HG02610 (cell line): Measurements from ENCODE around the gene RIPOR2.

Source experiments
- ATAC-seq: cut with Tn5 transposase; IDR thresholded peaks from one replicate; pipeline ENCODE4 v1.9.1; 2021; ENCODE audit warnings: mild to moderate bottlenecking, moderate library complexity; ENCODE audit not compliant: unreplicated experiment

RIPOR2 gene

GRCh38 chr6:24935366-24936152 is at the start of gene RIPOR2:
RIPOR2 (minus strand) TSS chr6:24935960; CDS start chr6:24935898, 62 bp downstream.
- ATAC-seq: peak; percentile 34

- ATAC-seq: no peak
These were observed 49.6 kb upstream of the RIPOR2 start for GRCh38 chr6:24985323-24985722.

- no peak for ATAC-seq
These were observed 46.5 kb upstream of the RIPOR2 start for GRCh38 chr6:24982231-24982630.

GRCh38 chr6:24981386-24981760 is 45.6 kb upstream of the RIPOR2 start:
- no peak for ATAC-seq

GRCh38 chr6:24980507-24981385 is 45.0 kb upstream of the RIPOR2 start:
- ATAC-seq: no peak

- ATAC-seq: no peak
These were observed 43.4 kb upstream of the RIPOR2 start for GRCh38 chr6:24979176-24979575.

- peak; percentile 94 for ATAC-seq
These were observed 38.7 kb upstream of the RIPOR2 start for GRCh38 chr6:24974182-24975171.

- no peak for ATAC-seq
These were observed 36.7 kb upstream of the RIPOR2 start for GRCh38 chr6:24972311-24972958.

GRCh38 chr6:24971067-24971466 is 35.3 kb upstream of the RIPOR2 start:
- ATAC-seq: no peak

GRCh38 chr6:24969343-24969860 is 33.6 kb upstream of the RIPOR2 start:
- no peak for ATAC-seq

- ATAC-seq: no peak
These were observed 33.0 kb upstream of the RIPOR2 start for GRCh38 chr6:24968783-24969182.

- no peak for ATAC-seq
These were observed 31.5 kb upstream of the RIPOR2 start for GRCh38 chr6:24967211-24967610.

- ATAC-seq: no peak
These were observed 30.6 kb upstream of the RIPOR2 start for GRCh38 chr6:24966381-24966780.

- ATAC-seq: no peak
These were observed 28.3 kb upstream of the RIPOR2 start for GRCh38 chr6:24963887-24964570.

GRCh38 chr6:24963339-24963738 is 27.6 kb upstream of the RIPOR2 start:
- no peak for ATAC-seq

- ATAC-seq: no peak
These were observed 26.1 kb upstream of the RIPOR2 start for GRCh38 chr6:24961852-24962251.

- no peak for ATAC-seq
These were observed 25.3 kb upstream of the RIPOR2 start for GRCh38 chr6:24960991-24961475.

GRCh38 chr6:24959319-24959718 is 23.6 kb upstream of the RIPOR2 start:
- no peak for ATAC-seq

GRCh38 chr6:24957199-24957598 is 21.4 kb upstream of the RIPOR2 start:
- no peak for ATAC-seq
